ENCODE results near the gene CD55. TPM values are rescaled to one million over a fixed set of nuclear protein-coding genes. Genes with fewer than 3 reads are reported as not detected.

CD55 gene
- total RNA-seq, 1 donor from 2014 or later, result 35.1 TPM

- TF ChIP-seq CTCF (IDR thresholded peaks at IDR 0.05; ENCODE audit: unreplicated experiment), result no peak
- Mint-ChIP-seq H3K4me3 (no peak overlapping the region), H3K9me3 (peaks cover 20% of the 10 kb centered on the region), H3K27me3 (ENCODE audit: low read depth) (no peaks in the 10 kb centered on the region), H3K36me3 (peaks cover 50% of the 10 kb centered on the region), H3K4me1 (no peaks in the 10 kb centered on the region), H3K27ac (no peak overlapping the region)
- DNase-seq (ENCODE audit: low spot score in 2 of 2, unreplicated experiment in 2 of 2), result no peak
Observed at GRCh38 chr1:207344221-207344620, 22.7 kb downstream of the CD55 start.

GRCh38 chr1:207345644-207346477 is 24.4 kb downstream of the CD55 start:
- no peak for DNase-seq (ENCODE audit: low spot score in 2 of 2, unreplicated experiment in 2 of 2)
- H3K9me3 Mint-ChIP-seq, result peaks cover 35% of the 10 kb centered on the region
- H3K36me3 Mint-ChIP-seq, result peaks cover 56% of the 10 kb centered on the region
- no peak for TF ChIP-seq CTCF (IDR thresholded peaks at IDR 0.05; ENCODE audit: unreplicated experiment)
- H3K4me3 Mint-ChIP-seq, result no peak overlapping the region
- no peaks in the 10 kb centered on the region for H3K4me1 Mint-ChIP-seq
- H3K27ac Mint-ChIP-seq, result no peak overlapping the region
- no peaks in the 10 kb centered on the region for H3K27me3 Mint-ChIP-seq (ENCODE audit: low read depth)

DNA sequence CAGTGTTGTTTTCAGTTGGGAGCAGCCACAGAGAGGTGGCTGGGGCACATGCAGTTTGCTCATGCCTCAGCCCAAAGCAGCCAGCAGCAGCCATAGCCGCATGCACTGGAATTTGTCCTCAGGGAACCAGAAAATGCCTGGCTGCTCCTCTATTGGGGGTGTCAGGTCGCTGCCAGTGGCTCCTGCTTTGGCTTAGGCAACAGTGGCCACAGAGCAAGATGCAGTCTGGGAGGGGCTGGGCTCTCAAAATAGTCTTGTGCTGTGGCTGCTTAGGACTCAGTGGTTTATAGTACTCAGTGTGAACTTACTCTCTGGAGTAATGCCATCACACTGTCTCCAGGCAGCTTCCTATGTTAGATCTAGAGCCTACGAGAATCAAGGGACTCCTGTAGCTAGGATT is 25.0 kb downstream of the CD55 start:
- no peak overlapping the region for H3K27ac Mint-ChIP-seq
- H3K36me3 Mint-ChIP-seq, result peaks cover 54% of the 10 kb centered on the region
- no peaks in the 10 kb centered on the region for H3K27me3 Mint-ChIP-seq (ENCODE audit: low read depth)
- no peaks in the 10 kb centered on the region for H3K4me1 Mint-ChIP-seq
- H3K9me3 Mint-ChIP-seq, result peaks cover 32% of the 10 kb centered on the region
- no peak overlapping the region for H3K4me3 Mint-ChIP-seq
- no peak for TF ChIP-seq CTCF (IDR thresholded peaks at IDR 0.05; ENCODE audit: unreplicated experiment)
- DNase-seq (ENCODE audit: low spot score in 2 of 2, unreplicated experiment in 2 of 2), result no peak

DNA sequence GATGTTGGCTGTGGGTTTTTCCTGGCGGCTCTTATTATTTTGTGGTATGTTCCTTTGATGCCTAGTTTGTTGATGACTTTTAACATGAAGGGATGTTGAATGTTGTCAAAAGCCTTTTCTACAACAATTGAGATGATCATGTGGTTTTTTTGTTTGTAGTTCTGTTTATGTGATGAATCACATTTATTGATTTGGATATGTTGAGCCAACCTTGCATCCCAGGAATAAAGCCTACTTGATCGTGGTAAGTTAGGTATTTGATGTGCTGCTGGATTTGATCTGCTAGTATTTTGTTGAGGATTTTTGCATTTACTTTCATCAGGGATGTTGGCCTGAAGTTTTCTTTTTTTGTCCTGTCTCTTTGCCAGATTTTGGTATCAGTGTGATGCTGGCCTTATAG is 28.5 kb downstream of the CD55 start:
- H3K27ac Mint-ChIP-seq, result no peak overlapping the region
- TF ChIP-seq CTCF (IDR thresholded peaks at IDR 0.05; ENCODE audit: unreplicated experiment), result no peak
- no peak overlapping the region for H3K4me3 Mint-ChIP-seq

DNA sequence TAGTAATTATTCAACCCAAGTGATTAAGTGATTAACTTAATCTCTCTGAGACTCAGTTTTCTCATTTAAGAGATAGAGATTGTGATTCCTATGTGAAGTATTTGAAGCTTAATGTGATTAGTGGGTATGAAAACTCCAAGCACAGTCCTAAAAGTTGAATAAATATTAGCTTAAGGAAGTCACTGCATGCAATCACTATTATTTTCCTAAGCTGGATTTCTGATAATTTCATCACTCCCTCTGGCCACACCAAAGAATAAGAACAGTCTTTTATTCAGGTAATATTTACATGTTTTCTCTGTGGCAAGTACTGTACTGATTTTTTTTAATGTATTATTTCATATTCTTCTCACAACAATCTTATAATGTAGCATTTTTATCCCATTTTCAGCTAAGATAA is 31.1 kb downstream of the CD55 start:
- H3K4me1 Mint-ChIP-seq, result no peaks in the 10 kb centered on the region
- peaks cover 35% of the 10 kb centered on the region for H3K36me3 Mint-ChIP-seq
- no peak overlapping the region for H3K4me3 Mint-ChIP-seq
- peaks cover 28% of the 10 kb centered on the region for H3K9me3 Mint-ChIP-seq
- no peak overlapping the region for H3K27ac Mint-ChIP-seq
- no peak for DNase-seq (ENCODE audit: low spot score in 2 of 2, unreplicated experiment in 2 of 2)
- H3K27me3 Mint-ChIP-seq (ENCODE audit: low read depth), result no peaks in the 10 kb centered on the region
- TF ChIP-seq CTCF (IDR thresholded peaks at IDR 0.05; ENCODE audit: unreplicated experiment), result no peak

More for the DNA sequence above, 28.5 kb downstream of the CD55 start:
- DNase-seq (ENCODE audit: low spot score in 2 of 2, unreplicated experiment in 2 of 2), result no peak
- no peaks in the 10 kb centered on the region for H3K4me1 Mint-ChIP-seq
- peaks cover 28% of the 10 kb centered on the region for H3K9me3 Mint-ChIP-seq
- no peaks in the 10 kb centered on the region for H3K27me3 Mint-ChIP-seq (ENCODE audit: low read depth)
- peaks cover 43% of the 10 kb centered on the region for H3K36me3 Mint-ChIP-seq
